ENCODE results near the gene IL25. TPM values are rescaled to one million over a fixed set of nuclear protein-coding genes. Genes with fewer than 3 reads are reported as not detected.
"Not testable (repeated sequence)": the region's sequence is repeated elsewhere in the genome, so short reads cannot be mapped to it uniquely, and the experiment has no call there.

IL25 gene
- total RNA-seq, 1 experiment from 2014 or later: not detected

DNA sequence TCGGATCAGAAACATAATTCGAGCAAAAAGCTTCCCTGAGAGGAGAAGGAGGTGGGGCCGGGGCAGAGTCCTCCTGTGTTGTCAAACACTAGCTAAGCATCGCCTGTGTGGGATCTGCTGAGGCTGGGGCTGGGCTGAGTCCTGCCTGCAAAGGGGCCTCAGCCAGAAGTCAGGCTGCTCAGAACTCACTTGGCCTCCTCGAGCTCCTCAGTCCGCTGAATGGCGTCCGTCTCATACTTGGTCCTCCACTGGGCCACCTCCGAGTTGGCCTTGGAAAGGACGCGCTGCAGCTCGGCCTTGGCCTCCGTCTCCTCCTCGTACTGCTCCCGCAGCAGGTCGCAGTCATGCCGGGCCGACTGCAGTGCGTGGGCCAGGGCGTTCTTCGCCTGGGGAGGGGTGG lies 45.4 kb downstream of the IL25 start:
- H3K9me2 ChIP-seq (ENCODE audit: insufficient read depth): no peaks in the 10 kb centered on the region
- no peaks in the 10 kb centered on the region for H4K20me1 ChIP-seq (ENCODE audit: insufficient read depth)
- TF ChIP-seq, protein P1, sequence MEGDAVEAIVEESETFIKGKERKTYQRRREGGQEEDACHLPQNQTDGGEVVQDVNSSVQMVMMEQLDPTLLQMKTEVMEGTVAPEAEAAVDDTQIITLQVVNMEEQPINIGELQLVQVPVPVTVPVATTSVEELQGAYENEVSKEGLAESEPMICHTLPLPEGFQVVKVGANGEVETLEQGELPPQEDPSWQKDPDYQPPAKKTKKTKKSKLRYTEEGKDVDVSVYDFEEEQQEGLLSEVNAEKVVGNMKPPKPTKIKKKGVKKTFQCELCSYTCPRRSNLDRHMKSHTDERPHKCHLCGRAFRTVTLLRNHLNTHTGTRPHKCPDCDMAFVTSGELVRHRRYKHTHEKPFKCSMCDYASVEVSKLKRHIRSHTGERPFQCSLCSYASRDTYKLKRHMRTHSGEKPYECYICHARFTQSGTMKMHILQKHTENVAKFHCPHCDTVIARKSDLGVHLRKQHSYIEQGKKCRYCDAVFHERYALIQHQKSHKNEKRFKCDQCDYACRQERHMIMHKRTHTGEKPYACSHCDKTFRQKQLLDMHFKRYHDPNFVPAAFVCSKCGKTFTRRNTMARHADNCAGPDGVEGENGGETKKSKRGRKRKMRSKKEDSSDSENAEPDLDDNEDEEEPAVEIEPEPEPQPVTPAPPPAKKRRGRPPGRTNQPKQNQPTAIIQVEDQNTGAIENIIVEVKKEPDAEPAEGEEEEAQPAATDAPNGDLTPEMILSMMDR (conservative IDR thresholded peaks at IDR 0.05): no peak
- no peak for TF ChIP-seq EZH2 (IDR thresholded peaks at IDR 0.05; ENCODE audit: low read depth)
- no peak overlapping the region for H3K4me3 ChIP-seq
- BruUV-seq (replicated peaks): no TSS peak
- ChIA-PET CTCF (no interaction called here), POLR2A (ENCODE audit: unreplicated experiment) (no interaction called here)
- intact Hi-C loops (cut with micrococcal nuclease; ENCODE audit: unreplicated experiment): no loop called here
- no peak for DNase-seq
- H3F3A ChIP-seq (ENCODE audit: insufficient read depth, low read depth): no peaks in the 10 kb centered on the region
- no peak overlapping the region for H3K4me2 ChIP-seq
- no peaks in the 10 kb centered on the region for H3K9me3 ChIP-seq (ENCODE audit: insufficient read depth, low read depth)
- no peaks in the 10 kb centered on the region for H3K36me3 ChIP-seq (ENCODE audit: low read depth)
- no peak overlapping the region for H2AFZ ChIP-seq
- peaks cover 79% of the 10 kb centered on the region for H3K27me3 ChIP-seq (ENCODE audit: insufficient read depth, low read depth)
- H3K79me2 ChIP-seq (ENCODE audit: low read depth): no peaks in the 10 kb centered on the region
- H3K27ac ChIP-seq: no peak overlapping the region
- no peaks in the 10 kb centered on the region for H3K4me1 ChIP-seq (replicated peaks; ENCODE audit: insufficient read depth)

DNA sequence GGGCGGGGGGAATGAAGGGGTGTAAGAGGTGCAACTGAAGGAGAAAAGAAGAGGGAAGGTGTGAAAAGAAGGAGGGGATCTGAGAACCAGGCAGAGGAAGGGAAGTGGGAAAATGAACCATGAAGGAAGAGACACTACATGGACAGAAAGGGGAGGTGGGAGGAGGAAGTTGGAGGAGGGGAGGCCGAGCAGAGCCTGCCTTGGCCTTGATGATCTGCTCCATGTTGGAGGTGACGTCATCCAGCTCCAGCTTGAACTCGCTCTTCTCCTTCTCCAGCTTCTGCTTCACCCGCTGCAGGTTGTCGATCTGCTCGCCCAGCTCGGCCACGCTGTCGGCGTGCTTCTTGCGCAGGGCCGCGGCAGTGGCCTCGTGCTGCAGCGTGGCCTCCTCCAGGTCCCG lies 47.0 kb downstream of the IL25 start:
- H3K4me3 ChIP-seq; H3K9me2 ChIP-seq (ENCODE audit: insufficient read depth); H3F3A ChIP-seq (ENCODE audit: insufficient read depth, low read depth); H3K9me3 ChIP-seq (ENCODE audit: insufficient read depth, low read depth); H3K36me3 ChIP-seq (ENCODE audit: low read depth); DNase-seq; H4K20me1 ChIP-seq (ENCODE audit: insufficient read depth); intact Hi-C loops (cut with micrococcal nuclease; ENCODE audit: unreplicated experiment); BruUV-seq (replicated peaks); H3K27ac ChIP-seq; H3K4me1 ChIP-seq (replicated peaks; ENCODE audit: insufficient read depth); H2AFZ ChIP-seq; H3K79me2 ChIP-seq (ENCODE audit: low read depth); H3K4me2 ChIP-seq; CTCF ChIA-PET; POLR2A ChIA-PET (ENCODE audit: unreplicated experiment): not testable (repeated sequence)
- peaks cover 81% of the 10 kb centered on the region for H3K27me3 ChIP-seq (ENCODE audit: insufficient read depth, low read depth)

GRCh38 chr14:23421594-23421993 lies 49.0 kb downstream of the IL25 start:
- H4K20me1 ChIP-seq (ENCODE audit: insufficient read depth): no peaks in the 10 kb centered on the region
- H3K9me2 ChIP-seq (ENCODE audit: insufficient read depth): no peaks in the 10 kb centered on the region
- ChIA-PET POLR2A (ENCODE audit: unreplicated experiment) (no interaction called here), CTCF (no interaction called here)
- no TSS peak for BruUV-seq (replicated peaks)
- intact Hi-C loops (cut with micrococcal nuclease; ENCODE audit: unreplicated experiment): no loop called here
- no peak overlapping the region for H3K4me2 ChIP-seq
- no peaks in the 10 kb centered on the region for H3K36me3 ChIP-seq (ENCODE audit: low read depth)
- no peak for TF ChIP-seq EZH2 (IDR thresholded peaks at IDR 0.05; ENCODE audit: low read depth)
- TF ChIP-seq, protein P1 (conservative IDR thresholded peaks at IDR 0.05): no peak
- H3K27ac ChIP-seq: no peak overlapping the region
- no peaks in the 10 kb centered on the region for H3K4me1 ChIP-seq (replicated peaks; ENCODE audit: insufficient read depth)
- no peaks in the 10 kb centered on the region for H3K79me2 ChIP-seq (ENCODE audit: low read depth)
- no peak for DNase-seq
- H3K27me3 ChIP-seq (ENCODE audit: insufficient read depth, low read depth): peaks cover 71% of the 10 kb centered on the region
- H3K4me3 ChIP-seq: no peak overlapping the region
- no peak overlapping the region for H2AFZ ChIP-seq
- no peaks in the 10 kb centered on the region for H3F3A ChIP-seq (ENCODE audit: insufficient read depth, low read depth)
- H3K9me3 ChIP-seq (ENCODE audit: insufficient read depth, low read depth): no peaks in the 10 kb centered on the region

- Histone ChIP-seq H3K9me3 (ENCODE audit: insufficient read depth, low read depth) (no peaks in the 10 kb centered on the region), H2AFZ (no peak overlapping the region), H3K9me2 (ENCODE audit: insufficient read depth) (no peaks in the 10 kb centered on the region), H3K4me2 (no peak overlapping the region), H3K4me3 (no peak overlapping the region), H3K27ac (no peak overlapping the region), H3K79me2 (ENCODE audit: low read depth) (no peaks in the 10 kb centered on the region), H3K36me3 (ENCODE audit: low read depth) (no peaks in the 10 kb centered on the region), H3F3A (ENCODE audit: insufficient read depth, low read depth) (no peaks in the 10 kb centered on the region), H4K20me1 (ENCODE audit: insufficient read depth) (no peaks in the 10 kb centered on the region), H3K27me3 (ENCODE audit: insufficient read depth, low read depth) (peaks cover 67% of the 10 kb centered on the region), H3K4me1 (replicated peaks; ENCODE audit: insufficient read depth) (no peaks in the 10 kb centered on the region)
- BruUV-seq (replicated peaks): no TSS peak
- no peak for DNase-seq
- intact Hi-C loops (cut with micrococcal nuclease; ENCODE audit: unreplicated experiment): no loop called here
- TF ChIP-seq, protein P1 (conservative IDR thresholded peaks at IDR 0.05): no peak
- no peak for TF ChIP-seq EZH2 (IDR thresholded peaks at IDR 0.05; ENCODE audit: low read depth)
- CTCF ChIA-PET: no interaction called here
- POLR2A ChIA-PET (ENCODE audit: unreplicated experiment): no interaction called here
These were observed 51.0 kb downstream of the IL25 start for GRCh38 chr14:23423657-23424056.
